Osteocyte (in vitro differentiated cells): ENCODE results near the gene SLC38A6. TPM values are rescaled to one million over a fixed set of nuclear protein-coding genes. Genes with fewer than 3 reads are reported as not detected.

Experiments used
- DNase-seq: peaks from one replicate; pipeline ENCODE4 v3.0.0; 2021; ENCODE audit warnings: mixed read lengths; ENCODE audit not compliant: unreplicated experiment; ENCODE audit errors: extremely low spot score
- H3K27ac Mint-ChIP-seq: one replicate; pipeline ENCODE4 v1.8.0; 2021; ENCODE audit warnings: mild to moderate bottlenecking, mixed read lengths; ENCODE audit not compliant: unreplicated experiment
- H3K27me3 Mint-ChIP-seq: one replicate; pipeline ENCODE4 v1.8.0; 2021; ENCODE audit warnings: mixed read lengths; ENCODE audit not compliant: unreplicated experiment
- H3K36me3 Mint-ChIP-seq: one replicate; pipeline ENCODE4 v1.8.0; 2021; ENCODE audit warnings: mixed read lengths; ENCODE audit not compliant: unreplicated experiment
- H3K4me1 Mint-ChIP-seq: one replicate; pipeline ENCODE4 v1.8.0; 2021; ENCODE audit warnings: mixed read lengths; ENCODE audit not compliant: unreplicated experiment
- H3K4me3 Mint-ChIP-seq: one replicate; pipeline ENCODE4 v1.8.0; 2021; ENCODE audit warnings: mild to moderate bottlenecking, moderate library complexity, mixed read lengths; ENCODE audit not compliant: unreplicated experiment
- H3K9me3 Mint-ChIP-seq: one replicate; pipeline ENCODE4 v1.8.0; 2021; ENCODE audit warnings: mixed read lengths; ENCODE audit not compliant: unreplicated experiment
- CTCF ChIP-seq: fragments of 200-600 bp; sonication (generic); IDR thresholded peaks from 2 replicates; pipeline ENCODE4 v1.5.0; 2021; ENCODE audit warnings: antibody characterized with exemption, mild to moderate bottlenecking, moderate library complexity
- total RNA-seq: library from RNA; stranded (reverse); gene quantifications from 2 replicates; pipeline ENCODE4 v1.2.1, GENCODE V29; 2021

The SLC38A6 gene
- total RNA-seq, 1 donor from 2014 or later, result 63.9 TPM

GRCh38 chr14:60974090-60974651 is 6.9 kb upstream of the SLC38A6 start:
- no peak overlapping the region for H3K27ac Mint-ChIP-seq
- no peak for TF ChIP-seq CTCF
- peaks cover 44% of the 10 kb centered on the region for H3K36me3 Mint-ChIP-seq
- H3K27me3 Mint-ChIP-seq, result no peaks in the 10 kb centered on the region
- H3K4me3 Mint-ChIP-seq, result no peak overlapping the region
- no peaks in the 10 kb centered on the region for H3K9me3 Mint-ChIP-seq
- DNase-seq, result no peak
- peaks cover 31% of the 10 kb centered on the region for H3K4me1 Mint-ChIP-seq

- Mint-ChIP-seq H3K36me3 (peaks cover 48% of the 10 kb centered on the region), H3K27me3 (no peaks in the 10 kb centered on the region), H3K27ac (no peak overlapping the region), H3K4me3 (no peak overlapping the region), H3K9me3 (no peaks in the 10 kb centered on the region), H3K4me1 (peaks cover 28% of the 10 kb centered on the region)
- no peak for DNase-seq
- no peak for TF ChIP-seq CTCF
Observed at GRCh38 chr14:60975551-60975950, 5.5 kb upstream of the SLC38A6 start.

- TF ChIP-seq CTCF, result no peak
- DNase-seq, result no peak
- H3K4me1 Mint-ChIP-seq, result peaks cover 22% of the 10 kb centered on the region
- peaks cover 32% of the 10 kb centered on the region for H3K36me3 Mint-ChIP-seq
- H3K4me3 Mint-ChIP-seq, result no peak overlapping the region
- no peaks in the 10 kb centered on the region for H3K9me3 Mint-ChIP-seq
- peak overlapping the region; percentile 74 for H3K27ac Mint-ChIP-seq
- no peaks in the 10 kb centered on the region for H3K27me3 Mint-ChIP-seq
Observed at GRCh38 chr14:60977847-60978246, 3.2 kb upstream of the SLC38A6 start.

- H3K27me3 Mint-ChIP-seq, result no peaks in the 10 kb centered on the region
- no peak overlapping the region for H3K27ac Mint-ChIP-seq
- peaks cover 44% of the 10 kb centered on the region for H3K4me1 Mint-ChIP-seq
- no peak for DNase-seq
- no peak for TF ChIP-seq CTCF
- no peaks in the 10 kb centered on the region for H3K9me3 Mint-ChIP-seq
- no peak overlapping the region for H3K4me3 Mint-ChIP-seq
- peaks cover 39% of the 10 kb centered on the region for H3K36me3 Mint-ChIP-seq
Observed at GRCh38 chr14:60981633-60982455, 799 bp downstream of the SLC38A6 start.

- TF ChIP-seq CTCF, result no peak
- DNase-seq, result no peak
- H3K9me3 Mint-ChIP-seq, result no peaks in the 10 kb centered on the region
- H3K4me1 Mint-ChIP-seq, result peaks cover 29% of the 10 kb centered on the region
- no peak overlapping the region for H3K27ac Mint-ChIP-seq
- H3K27me3 Mint-ChIP-seq, result no peaks in the 10 kb centered on the region
- H3K36me3 Mint-ChIP-seq, result peaks cover 34% of the 10 kb centered on the region
- peak overlapping the region; percentile 16 for H3K4me3 Mint-ChIP-seq
Observed at GRCh38 chr14:60984196-60984595, 3.2 kb downstream of the SLC38A6 start.
